ENCODE measurements around the gene METTL25B.

DNA sequence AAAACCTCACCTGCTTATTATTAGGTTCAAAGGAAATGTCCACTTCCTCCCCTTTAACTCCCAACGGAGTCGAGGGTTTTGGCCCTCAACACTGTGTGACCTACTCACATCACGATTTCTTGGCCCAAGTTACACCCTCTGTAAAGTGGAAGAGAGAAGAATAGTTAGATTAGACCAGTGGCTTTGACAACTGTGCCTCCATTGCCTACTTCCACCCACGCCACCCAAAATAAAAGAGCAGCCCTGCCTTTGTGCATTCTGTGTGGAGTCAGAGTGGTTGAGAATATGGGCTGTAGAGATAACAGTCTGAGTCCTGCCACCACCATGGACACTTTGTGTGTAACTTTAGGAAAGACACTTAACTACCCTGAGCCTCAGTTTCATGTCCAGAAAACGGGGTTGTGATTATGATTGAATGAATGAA is 27.3 kb downstream of the METTL25B start:
- TF ChIP-seq, protein P1, sequence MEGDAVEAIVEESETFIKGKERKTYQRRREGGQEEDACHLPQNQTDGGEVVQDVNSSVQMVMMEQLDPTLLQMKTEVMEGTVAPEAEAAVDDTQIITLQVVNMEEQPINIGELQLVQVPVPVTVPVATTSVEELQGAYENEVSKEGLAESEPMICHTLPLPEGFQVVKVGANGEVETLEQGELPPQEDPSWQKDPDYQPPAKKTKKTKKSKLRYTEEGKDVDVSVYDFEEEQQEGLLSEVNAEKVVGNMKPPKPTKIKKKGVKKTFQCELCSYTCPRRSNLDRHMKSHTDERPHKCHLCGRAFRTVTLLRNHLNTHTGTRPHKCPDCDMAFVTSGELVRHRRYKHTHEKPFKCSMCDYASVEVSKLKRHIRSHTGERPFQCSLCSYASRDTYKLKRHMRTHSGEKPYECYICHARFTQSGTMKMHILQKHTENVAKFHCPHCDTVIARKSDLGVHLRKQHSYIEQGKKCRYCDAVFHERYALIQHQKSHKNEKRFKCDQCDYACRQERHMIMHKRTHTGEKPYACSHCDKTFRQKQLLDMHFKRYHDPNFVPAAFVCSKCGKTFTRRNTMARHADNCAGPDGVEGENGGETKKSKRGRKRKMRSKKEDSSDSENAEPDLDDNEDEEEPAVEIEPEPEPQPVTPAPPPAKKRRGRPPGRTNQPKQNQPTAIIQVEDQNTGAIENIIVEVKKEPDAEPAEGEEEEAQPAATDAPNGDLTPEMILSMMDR (IDR thresholded peaks at IDR 0.05 in 8 of 11, conservative IDR thresholded peaks at IDR 0.05 in 3 of 11): no peak
- TF ChIP-seq POLR2AphosphoS5 (IDR thresholded peaks at IDR 0.05) (no peak), POLR2A (IDR thresholded peaks at IDR 0.05) (no peak)
